ENCODE data around the gene BARX2.

Gene BARX2

DNA sequence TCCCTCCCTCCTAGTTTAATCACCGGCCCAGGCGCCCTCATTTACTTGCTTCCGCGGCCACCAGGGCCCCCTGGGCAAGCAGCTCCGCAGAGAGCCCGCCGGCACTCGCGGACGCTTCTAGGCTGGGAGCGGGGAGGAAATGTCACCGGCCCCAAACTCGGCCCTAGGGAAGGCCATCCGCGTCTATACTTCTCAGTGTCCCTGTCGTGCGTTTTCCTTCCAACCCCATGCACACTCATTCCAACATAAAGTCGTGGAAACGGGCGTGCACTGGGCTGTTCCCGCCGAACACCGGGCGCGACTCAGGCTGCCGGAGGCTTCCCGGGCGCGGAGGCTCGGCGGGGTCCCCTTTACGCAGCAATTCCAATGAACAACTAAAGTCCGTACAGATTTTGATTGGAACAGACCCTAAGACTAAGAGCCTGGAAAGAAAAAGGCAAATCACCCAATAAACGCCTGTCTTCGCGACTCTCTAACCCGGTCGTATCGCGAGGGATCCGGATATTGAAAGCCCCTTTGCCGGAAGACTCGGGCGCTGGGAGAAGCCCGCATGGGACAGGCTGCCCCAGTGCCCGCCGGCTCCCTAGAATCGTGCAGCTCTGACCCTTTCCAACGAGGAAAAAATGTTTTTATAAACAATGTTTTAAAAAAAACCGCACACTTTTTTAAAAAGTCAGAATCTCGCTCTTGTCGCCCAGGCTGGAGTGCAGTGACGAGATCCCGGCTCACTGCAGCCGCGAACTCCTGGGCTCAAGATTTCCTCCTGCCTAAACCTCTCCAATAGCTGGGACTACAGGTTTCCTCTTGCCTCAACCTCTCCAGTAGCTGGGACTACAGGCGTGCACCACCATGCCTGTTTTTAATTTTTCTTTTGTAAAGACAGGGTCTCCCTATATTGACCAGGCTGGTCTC is 1.3 kb upstream of the BARX2 start:
- DNase-seq (ENCODE audit: low spot score): no peak

DNA sequence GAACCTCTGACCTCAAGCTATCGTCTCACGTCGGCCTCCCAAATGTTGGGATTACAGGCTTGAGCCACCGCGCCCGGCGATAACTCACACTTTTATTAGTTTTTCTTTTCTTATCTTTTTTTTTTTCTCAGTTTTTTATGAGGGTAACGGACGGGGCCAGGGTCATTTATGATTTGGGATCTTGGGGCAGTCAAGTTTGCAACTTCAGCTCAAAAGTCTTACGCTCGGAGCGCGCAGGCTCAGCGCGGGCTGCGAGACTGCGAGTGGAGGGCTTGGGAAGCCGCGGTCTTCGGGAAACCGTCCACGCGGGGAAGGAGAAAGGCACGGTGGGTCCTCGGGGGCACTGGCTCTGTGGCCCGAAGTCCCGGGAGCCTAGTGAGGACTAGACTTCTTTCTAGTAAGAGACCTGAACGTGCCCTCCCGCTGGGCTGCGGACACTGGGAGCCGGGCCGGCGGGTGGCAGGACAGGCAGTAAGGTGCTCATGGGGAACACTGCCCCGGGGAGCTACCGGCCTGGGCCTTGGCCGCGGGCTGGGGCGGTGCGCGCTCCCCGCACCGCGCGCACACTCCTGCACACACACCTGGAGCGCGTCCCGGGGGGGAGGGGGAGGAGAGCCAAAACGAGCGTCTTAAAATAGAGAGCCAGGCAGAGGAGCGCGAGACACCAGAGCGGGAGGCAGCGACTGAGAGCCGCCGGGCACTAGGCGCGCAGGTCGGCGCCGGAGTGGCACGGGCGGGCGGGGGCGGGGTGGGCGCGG is 476 bp upstream of the BARX2 start:
- no peak for DNase-seq (ENCODE audit: low spot score)

DNA sequence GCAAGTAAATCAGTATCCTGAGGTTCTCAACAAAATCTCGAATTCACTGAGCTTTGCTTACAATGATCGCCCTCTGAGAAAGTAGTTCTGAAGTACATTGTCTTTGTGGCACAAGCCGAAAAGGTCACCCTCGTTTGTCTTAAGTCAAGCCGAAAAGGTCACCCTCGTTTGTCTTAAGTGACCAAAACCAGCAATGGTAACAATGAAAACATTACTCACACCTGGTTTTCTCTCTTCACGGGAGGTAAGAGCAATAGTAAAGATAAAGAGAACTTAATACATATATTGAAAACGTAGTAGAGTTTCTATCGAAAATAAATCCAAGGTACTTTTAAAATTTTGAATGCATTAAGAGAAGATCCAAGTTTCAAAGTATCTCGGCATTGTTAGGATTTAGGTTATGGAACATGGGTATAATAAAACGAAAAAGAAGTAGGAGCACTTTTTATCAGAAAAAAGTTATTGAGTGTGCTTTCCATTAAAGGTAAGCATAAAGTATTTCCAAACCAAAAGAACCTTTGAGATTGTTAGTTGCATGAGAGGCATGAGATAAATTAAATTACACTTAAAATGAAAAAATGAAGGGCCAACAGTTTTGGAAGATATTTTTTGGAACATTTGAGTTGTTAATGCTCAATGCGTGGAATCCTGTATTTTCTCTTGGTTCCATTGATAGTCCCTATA is 1.2 kb downstream of the BARX2 start:
- DNase-seq (ENCODE audit: low spot score): no peak

DNA sequence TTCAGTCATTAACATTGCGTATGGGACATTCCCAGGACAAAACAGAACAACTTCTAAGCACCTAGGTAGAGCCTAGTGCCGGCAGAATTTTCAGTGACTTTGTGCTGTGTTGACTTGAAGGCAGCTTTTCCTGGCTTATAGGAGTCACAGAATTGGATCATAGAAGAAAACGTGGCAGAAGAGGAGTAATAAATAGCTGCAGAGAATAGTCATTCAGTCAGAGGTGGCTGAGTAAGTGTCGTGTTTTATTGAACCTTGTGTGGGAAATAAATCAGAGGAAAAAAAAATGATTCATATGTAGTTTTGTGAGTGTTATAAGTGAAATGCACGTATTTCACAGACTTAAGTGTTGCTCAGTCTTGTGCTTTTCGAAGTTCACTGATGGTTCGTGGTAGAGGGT is 2.1 kb downstream of the BARX2 start:
- no peak for DNase-seq (ENCODE audit: low spot score)

DNA sequence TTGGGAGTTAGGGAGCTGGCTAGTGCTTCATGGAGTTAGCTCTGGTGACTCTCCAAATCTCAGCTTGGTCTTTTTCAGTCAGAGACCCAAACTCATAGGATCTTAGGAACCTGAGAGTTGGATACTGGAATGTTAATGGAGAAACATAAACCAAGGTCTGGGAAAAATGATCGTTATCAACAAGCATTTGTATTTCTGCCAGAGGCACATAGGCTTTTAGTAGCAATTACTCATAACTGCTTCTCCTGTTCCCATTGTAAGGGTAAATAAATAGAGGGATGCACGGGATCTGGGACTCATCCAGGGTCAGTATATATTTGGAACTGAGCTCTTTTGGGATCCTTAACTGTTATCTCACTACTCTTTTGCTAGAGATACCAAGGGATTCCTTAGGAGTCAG is 4.8 kb downstream of the BARX2 start:
- no peak for DNase-seq (ENCODE audit: low spot score)

DNA sequence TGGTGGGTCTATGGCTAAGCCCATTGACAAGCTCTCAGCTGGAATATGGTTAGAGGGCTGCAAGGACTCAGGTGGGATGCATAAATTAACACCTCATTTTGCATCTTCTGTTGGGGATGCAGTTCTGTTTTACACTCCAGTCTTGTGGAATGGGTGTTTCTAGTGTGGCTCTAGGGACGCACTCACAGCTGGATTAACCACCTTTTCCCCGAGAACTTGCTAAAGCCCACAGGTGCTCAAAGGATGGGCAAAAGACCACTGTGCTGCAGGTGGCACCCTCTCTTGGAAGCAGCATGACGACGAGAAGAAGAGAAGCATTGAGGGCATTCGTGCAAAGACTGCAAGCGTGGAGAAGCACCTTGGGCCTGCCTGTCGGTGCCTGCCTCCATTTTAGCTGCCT is 6.9 kb downstream of the BARX2 start:
- no peak for DNase-seq (ENCODE audit: low spot score)

DNA sequence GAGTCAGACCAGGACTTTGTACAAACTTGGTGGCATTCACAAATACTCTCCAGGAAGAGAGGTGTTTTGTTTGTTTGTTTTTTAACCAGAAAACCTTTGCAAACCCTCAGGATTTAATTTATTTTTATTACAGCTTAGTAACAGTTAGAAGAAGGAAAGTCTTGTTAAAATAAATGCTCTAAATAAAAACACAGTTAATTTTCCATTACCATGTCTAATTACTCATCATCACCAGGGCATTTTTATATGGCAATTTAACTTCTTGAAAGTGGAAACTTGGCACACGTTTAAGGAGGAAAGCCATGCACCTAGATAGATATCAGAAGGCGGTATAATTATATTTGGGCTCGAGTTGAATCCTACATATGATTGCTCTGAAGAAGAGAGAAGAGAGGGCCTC is 7.4 kb downstream of the BARX2 start:
- no peak for DNase-seq (ENCODE audit: low spot score)

DNA sequence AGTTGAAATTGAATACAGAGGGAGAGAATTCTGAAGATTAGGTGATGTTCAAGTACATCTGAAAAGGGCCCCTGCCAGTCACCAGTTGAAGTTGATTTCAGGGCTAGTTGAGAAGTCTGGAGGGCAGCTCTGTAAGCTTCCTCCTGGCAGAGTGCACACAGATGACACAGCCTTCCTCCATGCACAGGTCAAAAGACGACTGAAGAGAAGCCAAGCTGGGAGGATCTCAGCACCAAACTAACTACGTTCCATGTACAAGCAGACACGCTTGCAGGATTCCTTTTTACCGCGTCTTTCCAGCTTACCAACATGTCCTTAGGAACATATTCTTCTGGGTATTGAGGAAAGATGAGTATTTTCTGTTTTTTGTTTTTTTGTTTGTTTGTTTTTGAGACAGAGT is 7.9 kb downstream of the BARX2 start:
- DNase-seq (ENCODE audit: low spot score): no peak

DNA sequence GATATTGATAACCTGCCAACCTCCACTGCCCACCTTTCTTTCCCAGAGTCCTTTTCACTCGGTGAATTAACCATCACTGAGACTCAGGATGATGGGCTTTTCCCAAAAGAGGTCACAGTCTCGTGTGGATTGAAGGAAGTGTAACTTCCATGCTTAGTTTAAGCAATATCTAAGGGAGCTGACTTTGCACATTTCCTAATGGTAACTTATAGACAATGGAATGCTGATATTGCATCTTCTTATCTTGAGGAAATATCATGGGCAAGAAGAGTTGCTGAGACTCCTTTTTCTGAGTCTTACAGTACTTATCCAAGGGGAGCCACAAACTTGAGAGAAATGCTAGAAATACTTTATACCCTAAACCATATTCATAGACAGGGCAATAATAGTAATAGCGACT is 8.8 kb downstream of the BARX2 start:
- DNase-seq (ENCODE audit: low spot score): no peak

DNA sequence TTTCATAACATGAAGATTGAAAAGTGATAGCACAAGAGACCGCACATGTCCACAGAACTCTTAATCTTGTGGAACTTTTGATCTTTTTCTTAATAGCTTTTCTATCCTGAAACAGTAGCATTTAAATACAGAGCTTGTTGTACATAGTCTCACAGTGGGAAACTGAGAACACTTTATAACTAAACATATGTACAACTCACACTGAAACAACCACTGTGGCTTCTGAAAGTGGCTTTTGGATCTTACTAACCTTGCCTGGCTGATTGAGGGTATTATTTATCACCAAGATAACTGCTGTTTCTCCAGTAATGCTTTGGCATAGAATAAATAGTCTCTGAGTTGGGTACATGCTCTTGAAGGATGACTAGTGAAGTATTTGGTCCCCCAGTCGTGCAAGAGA is 10.2 kb downstream of the BARX2 start:
- no peak for DNase-seq (ENCODE audit: low spot score)

DNA sequence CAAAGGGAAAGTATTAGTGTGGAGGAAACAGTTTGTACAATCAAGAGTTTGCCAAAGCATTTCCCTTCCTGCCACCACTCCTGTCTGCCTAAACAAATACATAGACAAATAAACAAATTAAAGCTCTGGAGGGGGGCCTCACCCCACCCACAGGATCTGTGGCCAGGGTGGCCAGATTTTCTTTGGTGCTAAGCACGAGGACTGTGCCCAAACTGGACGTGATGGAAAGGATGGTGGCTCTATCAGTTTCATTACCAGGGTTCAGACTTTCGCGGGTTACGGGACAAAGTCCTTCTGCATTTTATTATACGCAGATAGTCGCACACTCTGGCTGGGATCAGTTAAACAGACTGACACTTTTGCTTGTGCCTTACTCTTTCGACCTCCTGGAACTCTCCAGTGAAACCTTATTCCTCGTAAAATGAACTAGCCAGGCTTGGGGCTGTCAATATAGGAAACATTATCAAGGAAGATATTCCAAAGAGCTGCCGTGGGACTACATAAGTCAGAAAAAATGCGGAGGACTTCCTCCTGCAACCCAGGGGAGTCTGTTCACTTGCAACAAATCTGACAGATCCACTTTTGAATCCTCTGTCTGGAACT is 11.2 kb downstream of the BARX2 start:
- no peak for DNase-seq (ENCODE audit: low spot score)

DNA sequence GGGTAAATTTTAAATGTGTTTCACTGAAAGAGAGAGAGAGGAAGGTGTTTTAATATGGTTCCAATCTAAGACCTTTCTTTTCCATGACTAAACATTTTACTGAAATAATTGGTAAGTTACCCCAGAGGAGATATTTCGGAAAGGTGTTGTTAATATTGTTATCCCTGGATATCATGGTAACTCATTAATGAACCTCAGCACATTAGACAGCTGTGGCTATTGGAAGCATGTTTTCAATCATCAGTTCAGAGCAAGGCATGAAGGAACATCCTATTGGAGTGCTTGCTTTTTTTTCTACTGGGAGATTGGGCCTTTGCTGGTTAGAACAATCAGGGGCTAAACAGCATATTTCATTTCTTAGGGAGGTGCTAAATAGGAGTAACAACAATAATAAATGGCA is 11.8 kb downstream of the BARX2 start:
- no peak for DNase-seq (ENCODE audit: low spot score)

DNA sequence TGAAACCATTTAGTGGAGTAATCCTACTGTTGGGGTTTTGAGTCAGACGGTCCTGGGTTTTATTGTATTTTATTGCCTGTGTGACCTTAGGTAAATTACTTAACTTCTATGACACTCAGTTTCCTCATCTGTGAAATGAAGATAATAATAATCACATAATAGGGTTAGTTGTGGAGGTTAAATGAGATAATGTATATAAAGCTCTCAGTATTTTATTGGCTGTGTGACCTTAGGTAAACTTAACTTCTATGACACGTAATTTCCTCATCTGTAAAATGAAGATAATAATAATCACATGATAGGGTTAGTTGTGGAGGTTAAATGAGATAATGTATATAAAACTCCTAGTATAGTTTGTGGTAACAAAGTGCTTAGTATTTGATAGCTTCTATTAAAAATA is 13.2 kb downstream of the BARX2 start:
- no peak for DNase-seq (ENCODE audit: low spot score)

DNA sequence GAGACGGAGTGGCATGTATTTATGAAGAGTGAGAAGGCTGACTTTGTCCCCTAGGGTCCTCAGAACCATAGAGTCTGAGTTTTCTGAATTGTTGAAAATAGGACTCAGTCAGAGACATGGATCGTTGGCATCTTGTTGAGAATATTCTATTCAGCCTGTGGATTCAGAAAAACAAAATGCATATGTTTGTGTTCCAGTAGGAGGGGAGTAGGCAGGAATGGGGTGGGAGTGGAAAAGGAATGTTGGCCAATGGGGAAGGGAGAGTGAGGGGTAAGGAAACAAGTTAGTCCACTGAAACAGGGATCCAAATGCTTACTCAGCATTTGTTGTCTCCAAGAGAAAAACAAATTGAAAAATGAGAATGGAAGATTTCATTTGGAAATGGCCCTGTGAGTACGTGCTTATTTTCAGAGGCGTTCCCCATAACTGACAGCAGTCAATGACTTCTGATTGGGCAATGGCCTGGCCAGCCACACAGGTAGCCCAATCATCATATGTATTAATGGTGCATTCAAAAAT is 14.7 kb downstream of the BARX2 start:
- DNase-seq (ENCODE audit: low spot score): no peak

DNA sequence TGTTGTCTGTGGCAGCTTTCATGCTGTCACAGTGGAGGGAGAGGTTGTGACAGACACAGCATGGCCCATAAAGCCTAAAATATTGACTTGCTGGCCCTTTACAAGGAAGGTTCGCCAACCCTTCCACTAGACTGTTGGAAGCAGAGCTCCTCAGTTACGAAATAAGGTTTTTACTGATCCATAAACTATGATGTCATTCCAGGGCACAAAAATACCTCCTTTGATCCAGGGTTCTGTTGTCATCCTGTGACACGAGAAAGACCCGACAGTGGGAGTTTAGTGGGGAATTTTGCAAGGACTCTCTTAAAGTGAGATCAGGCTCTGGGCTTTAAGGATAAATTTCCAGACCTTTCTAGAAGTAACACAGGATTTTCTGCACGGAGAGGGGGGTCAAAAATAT is 15.7 kb downstream of the BARX2 start:
- DNase-seq (ENCODE audit: low spot score): no peak

DNA sequence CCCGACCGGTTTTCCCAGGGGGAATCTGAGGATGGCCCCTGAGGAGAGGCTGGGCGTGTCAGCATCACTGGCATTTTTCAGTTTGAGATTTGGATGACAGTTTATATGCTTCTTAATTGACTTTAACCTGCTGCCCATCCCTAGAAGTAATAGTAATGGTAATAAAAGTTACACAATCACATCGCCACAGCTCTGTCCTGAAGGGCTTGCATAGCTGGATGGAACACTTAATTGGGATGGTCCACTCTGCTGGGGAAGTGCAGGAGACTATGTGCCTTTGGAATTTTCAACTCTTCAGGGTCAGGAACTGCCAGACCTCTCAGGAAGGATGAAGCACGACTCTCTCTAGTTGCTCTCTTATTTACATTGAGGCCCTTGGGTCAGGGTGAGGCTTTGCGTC is 16.2 kb downstream of the BARX2 start:
- no peak for DNase-seq (ENCODE audit: low spot score)

DNA sequence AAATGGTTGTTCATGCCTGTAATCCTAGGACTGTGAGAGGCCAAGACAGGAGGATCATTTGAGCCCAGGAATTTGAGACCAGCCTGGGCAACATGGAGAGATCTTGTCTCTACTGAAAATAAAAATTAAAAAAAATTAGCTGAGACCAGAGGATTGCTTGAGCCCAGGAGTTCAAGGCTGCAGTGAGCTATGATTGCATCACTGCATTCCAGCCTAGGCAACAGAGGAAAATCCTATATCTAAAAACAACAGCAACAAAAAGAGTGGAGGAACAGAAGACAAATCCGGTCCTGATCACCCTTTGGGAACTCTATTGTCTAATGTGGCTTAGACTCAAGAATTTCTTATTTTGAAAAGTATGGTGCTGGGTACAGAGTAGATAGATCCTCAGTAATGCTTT is 17.3 kb downstream of the BARX2 start:
- no peak for DNase-seq (ENCODE audit: low spot score)

DNA sequence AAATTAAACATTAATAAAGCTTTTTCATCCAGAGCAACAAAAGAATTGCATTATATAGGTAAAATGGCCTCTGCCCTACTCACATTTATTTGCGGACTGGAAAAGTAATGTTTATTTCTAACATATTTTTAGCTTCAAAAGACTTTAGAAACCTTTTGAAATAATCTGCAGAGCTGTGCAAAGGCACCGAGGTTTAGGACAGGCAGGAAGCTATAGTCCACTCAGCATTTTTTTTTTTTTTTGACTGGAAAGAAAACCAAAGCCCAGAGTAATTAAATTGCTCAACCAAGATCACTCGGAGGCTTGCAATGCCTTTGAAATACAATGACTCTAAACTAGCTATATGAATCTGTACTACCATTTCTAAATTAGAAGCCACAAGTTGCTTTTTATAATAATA is 19.1 kb downstream of the BARX2 start:
- DNase-seq (ENCODE audit: low spot score): no peak

DNA sequence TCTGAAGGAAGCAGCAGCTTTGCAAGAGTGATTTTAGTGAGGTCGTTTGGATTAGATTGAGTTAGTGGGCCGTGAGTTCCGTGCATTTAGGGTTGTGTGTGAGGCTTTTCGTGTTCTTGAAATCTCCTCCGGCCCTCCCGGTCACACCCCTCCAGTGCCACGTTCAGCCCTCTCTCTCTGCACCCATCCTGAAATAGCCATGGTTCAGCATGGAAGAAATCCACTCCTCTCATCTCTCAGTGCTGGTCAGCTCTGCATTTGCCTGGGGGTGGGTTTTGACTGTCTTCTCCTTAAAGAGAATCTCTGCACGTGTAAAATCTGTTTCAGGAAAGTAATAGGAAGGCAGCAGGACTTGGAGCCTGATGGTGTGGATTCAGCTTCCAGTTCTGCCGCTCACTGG is 19.8 kb downstream of the BARX2 start:
- DNase-seq (ENCODE audit: low spot score): no peak

DNA sequence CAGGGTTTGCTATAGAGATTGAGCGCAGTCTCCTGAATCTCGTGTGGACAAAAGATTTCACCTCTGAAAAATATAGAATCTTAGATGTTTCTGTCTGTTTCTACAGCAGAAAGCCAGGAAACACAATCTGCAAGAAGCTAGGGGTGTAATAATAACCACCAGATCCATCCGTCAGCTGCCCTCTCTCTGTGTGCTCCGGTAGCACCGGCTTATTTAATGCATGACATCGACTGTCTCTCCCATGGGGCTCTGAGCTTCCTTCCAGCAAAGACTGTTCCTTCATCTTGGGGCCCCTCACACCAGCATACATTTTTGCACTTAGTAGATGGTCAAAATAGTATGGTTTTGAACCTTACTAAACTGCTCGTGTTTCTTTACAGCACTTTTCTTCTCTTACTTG is 20.2 kb downstream of the BARX2 start:
- DNase-seq (ENCODE audit: low spot score): no peak

DNA sequence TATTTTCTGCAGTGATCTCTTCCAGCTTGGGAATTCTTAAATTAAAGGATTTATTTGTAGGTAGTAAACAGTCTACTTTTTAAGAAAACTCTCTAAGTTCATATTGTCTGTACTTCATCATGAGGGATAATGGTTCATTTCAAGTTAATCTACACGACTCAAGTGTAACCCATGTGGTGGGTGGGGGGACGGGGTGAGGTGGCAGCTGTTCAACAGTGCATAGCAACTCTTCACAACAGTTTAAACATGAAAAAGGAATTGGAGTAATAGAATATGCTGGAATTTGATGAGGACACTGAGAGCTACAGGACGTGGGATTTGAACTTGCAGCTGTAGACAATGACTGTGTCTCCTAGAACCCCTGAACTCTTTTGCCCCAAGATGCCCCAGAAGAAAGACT is 20.8 kb downstream of the BARX2 start:
- no peak for DNase-seq (ENCODE audit: low spot score)
